ENCODE measurements around the gene CLIC4.
"Not testable (repeated sequence)": the region's sequence is repeated elsewhere in the genome, so short reads cannot be mapped to it uniquely, and the experiment has no call there.

CLIC4 gene

GRCh38 chr1:24775916-24776315, 30.7 kb downstream of the CLIC4 start:
- DNase-seq: no peak

GRCh38 chr1:24776821-24777220, 31.6 kb downstream of the CLIC4 start:
- DNase-seq: no peak

- DNase-seq: no peak
Observed at GRCh38 chr1:24778141-24778540, 32.9 kb downstream of the CLIC4 start.

- not testable (repeated sequence) for DNase-seq
Observed at GRCh38 chr1:24779199-24779598, 34.0 kb downstream of the CLIC4 start.

GRCh38 chr1:24779689-24780464, 34.6 kb downstream of the CLIC4 start:
- DNase-seq: no peak

GRCh38 chr1:24780626-24781025, 35.4 kb downstream of the CLIC4 start:
- not testable (repeated sequence) for DNase-seq

- DNase-seq: no peak
Observed at GRCh38 chr1:24782689-24783088, 37.4 kb downstream of the CLIC4 start.

- no peak for DNase-seq
Observed at GRCh38 chr1:24783713-24784112, 38.5 kb downstream of the CLIC4 start.

GRCh38 chr1:24786191-24786590, 40.9 kb downstream of the CLIC4 start:
- no peak for DNase-seq

GRCh38 chr1:24790490-24790889, 45.2 kb downstream of the CLIC4 start:
- DNase-seq: no peak

GRCh38 chr1:24793447-24794129, 48.3 kb downstream of the CLIC4 start:
- DNase-seq: no peak

GRCh38 chr1:24794130-24794502, 48.9 kb downstream of the CLIC4 start:
- not testable (repeated sequence) for DNase-seq

GRCh38 chr1:24795236-24795635, 50.0 kb downstream of the CLIC4 start:
- DNase-seq: no peak

- DNase-seq: no peak
Observed at GRCh38 chr1:24796524-24796923, 51.3 kb downstream of the CLIC4 start.

- DNase-seq: not testable (repeated sequence)
Observed at GRCh38 chr1:24799242-24799641, 54.0 kb downstream of the CLIC4 start.

GRCh38 chr1:24801176-24801575, 55.9 kb downstream of the CLIC4 start:
- DNase-seq: no peak

- DNase-seq: no peak
Observed at GRCh38 chr1:24803220-24803619, 58.0 kb downstream of the CLIC4 start.

- DNase-seq: no peak
Observed at GRCh38 chr1:24803987-24804530, 58.8 kb downstream of the CLIC4 start.

GRCh38 chr1:24805534-24806301, 60.5 kb downstream of the CLIC4 start:
- DNase-seq: no peak

GRCh38 chr1:24806588-24806987, 61.3 kb downstream of the CLIC4 start:
- DNase-seq: no peak

GRCh38 chr1:24811494-24811893, 66.2 kb downstream of the CLIC4 start:
- DNase-seq: not testable (repeated sequence)

GRCh38 chr1:24820221-24820620, 75.0 kb downstream of the CLIC4 start:
- DNase-seq: not testable (repeated sequence)

- DNase-seq: no peak
Observed at GRCh38 chr1:24822887-24823286, 77.6 kb downstream of the CLIC4 start.

All from activated CD4-positive, alpha-beta T cell treated with anti-CD3 and anti-CD28 coated beads, Interleukin-2, Interleukin-6, amounts not matched to agents 100 ng/mL and 50 ng/mL, durations not matched to agents 16 hours and 8 hours (primary cell).